Activated CD4-positive, alpha-beta memory T cell treated with anti-CD3 and anti-CD28 coated beads, Interleukin-2, amount 10 ng/mL, durations not matched to agents 7 days and 5 days (primary cell): ENCODE results near the gene NHLRC2. TPM values are rescaled to one million over a fixed set of nuclear protein-coding genes. Genes with fewer than 3 reads are reported as not detected.

Experiments
- CTCF ChIA-PET: fragments of 350-600 bp; sonication (Branson Sonifier 250); formaldehyde crosslinking; loops from one replicate; lab custom pipeline; 2021; ENCODE audit warnings: antibody characterized with exemption, inconsistent platforms; lab: Charles Lee
- POLR2A ChIA-PET: fragments of 350-600 bp; sonication (Branson Sonifier 250); formaldehyde crosslinking; loops from one replicate; lab custom pipeline; 2021; ENCODE audit warnings: antibody characterized with exemption; lab: Charles Lee
- DNase-seq: peaks from one replicate; pipeline ENCODE4 v3.0.0-alpha.2; 2020
- H3K27ac Mint-ChIP-seq: one replicate; pipeline ENCODE4 v1.8.0; 2021; ENCODE audit warnings: mild to moderate bottlenecking, mixed read lengths
- H3K27me3 Mint-ChIP-seq: one replicate; pipeline ENCODE4 v1.8.0; 2021; ENCODE audit warnings: mixed read lengths
- H3K36me3 Mint-ChIP-seq: one replicate; pipeline ENCODE4 v1.8.0; 2021; ENCODE audit warnings: low read depth, mixed read lengths
- H3K4me1 Mint-ChIP-seq: one replicate; pipeline ENCODE4 v1.8.0; 2021; ENCODE audit warnings: mixed read lengths
- H3K4me3 Mint-ChIP-seq: one replicate; pipeline ENCODE4 v1.8.0; 2021; ENCODE audit warnings: mild to moderate bottlenecking, mixed read lengths
- H3K9me3 Mint-ChIP-seq: one replicate; pipeline ENCODE4 v1.8.0; 2021; ENCODE audit warnings: mixed read lengths
- total RNA-seq, 2 experiments: library from RNA; stranded (reverse); gene quantifications; one replicate each; pipeline ENCODE4 v1.2.3, GENCODE V29; 2021

NHLRC2 gene
- total RNA-seq, 2 experiments from 2014 or later = 29.5 to 29.9 TPM

DNA sequence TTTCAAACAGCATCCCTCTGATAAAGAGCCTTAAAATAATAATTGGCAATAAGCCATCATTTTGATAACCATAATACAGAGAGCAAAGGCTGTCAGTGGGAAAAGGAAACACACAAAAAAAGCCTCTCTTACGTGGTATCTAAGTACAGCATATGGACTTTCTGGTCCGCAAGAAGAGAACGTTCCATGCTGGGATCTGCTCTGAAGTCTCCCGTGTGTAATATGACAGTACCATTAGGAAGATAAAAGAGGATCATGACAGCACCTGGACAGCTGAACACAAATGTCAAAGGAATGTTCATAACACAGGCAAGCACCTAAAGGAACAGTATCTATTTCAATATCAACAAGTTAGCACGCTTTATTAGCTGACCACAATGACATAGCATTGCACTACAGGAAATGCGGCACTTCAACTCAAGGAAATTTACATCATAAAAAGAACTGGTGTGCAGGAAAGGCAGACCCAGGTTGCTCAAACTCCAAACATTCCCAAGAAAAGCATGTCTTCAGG lies 10.4 kb upstream of the NHLRC2 start:
- Mint-ChIP-seq H3K4me3 (no peak overlapping the region), H3K4me1 (peaks cover 15% of the 10 kb centered on the region), H3K27me3 (no peaks in the 10 kb centered on the region), H3K36me3 (peaks cover 43% of the 10 kb centered on the region), H3K9me3 (no peaks in the 10 kb centered on the region), H3K27ac (no peak overlapping the region)
- ChIA-PET CTCF (interaction anchor here (1.6 kb wide), 1 partner anchor 258 kb away, joined by 3 read pairs; no protein-coding TSS in a partner anchor), POLR2A (no interaction called here)
- DNase-seq = no peak

- CTCF ChIA-PET = no interaction called here
- Mint-ChIP-seq H3K36me3 (peaks cover 46% of the 10 kb centered on the region), H3K4me1 (peaks cover 27% of the 10 kb centered on the region), H3K4me3 (no peak overlapping the region), H3K9me3 (no peaks in the 10 kb centered on the region), H3K27ac (no peak overlapping the region), H3K27me3 (no peaks in the 10 kb centered on the region)
- no peak for DNase-seq
- POLR2A ChIA-PET = no interaction called here
These were observed 8.4 kb upstream of the NHLRC2 start for GRCh38 chr10:113846036-113846435.

- no peaks in the 10 kb centered on the region for H3K27me3 Mint-ChIP-seq
- no peak overlapping the region for H3K4me3 Mint-ChIP-seq
- CTCF ChIA-PET = interaction anchor here (1.5 kb wide), 1 partner anchor 13 kb away, joined by 3 read pairs; no protein-coding TSS in a partner anchor
- H3K9me3 Mint-ChIP-seq = no peaks in the 10 kb centered on the region
- H3K27ac Mint-ChIP-seq = no peak overlapping the region
- H3K4me1 Mint-ChIP-seq = peaks cover 46% of the 10 kb centered on the region
- H3K36me3 Mint-ChIP-seq = peaks cover 42% of the 10 kb centered on the region
- POLR2A ChIA-PET = interaction anchor here (0.8 to 1.0 kb wide), 4 partner anchors 168 to 973 kb away, joined by 3 read pairs; no protein-coding TSS in a partner anchor
- no peak for DNase-seq
These were observed 5.2 kb upstream of the NHLRC2 start for GRCh38 chr10:113849140-113849803.

GRCh38 chr10:113849946-113850345 lies 4.5 kb upstream of the NHLRC2 start:
- no peak for DNase-seq
- no peaks in the 10 kb centered on the region for H3K27me3 Mint-ChIP-seq
- peaks cover 38% of the 10 kb centered on the region for H3K36me3 Mint-ChIP-seq
- H3K4me1 Mint-ChIP-seq = peaks cover 46% of the 10 kb centered on the region
- CTCF ChIA-PET = interaction anchor here (1.5 kb wide), 1 partner anchor 14 kb away, joined by 3 read pairs; no protein-coding TSS in a partner anchor
- H3K27ac Mint-ChIP-seq = peak overlapping the region; percentile 86
- peak overlapping the region; percentile 56 for H3K4me3 Mint-ChIP-seq
- POLR2A ChIA-PET = interaction anchor here (0.8 to 1.0 kb wide), 4 partner anchors 169 to 972 kb away, joined by 3 read pairs; no protein-coding TSS in a partner anchor
- no peaks in the 10 kb centered on the region for H3K9me3 Mint-ChIP-seq

- H3K36me3 Mint-ChIP-seq = peaks cover 28% of the 10 kb centered on the region
- H3K9me3 Mint-ChIP-seq = no peaks in the 10 kb centered on the region
- ChIA-PET POLR2A (interaction anchor here (1.0 to 1.7 kb wide), 5 partner anchors 9 to 948 kb away, joined by 3 to 6 read pairs (median 4); partner anchors contain the start of gene CCDC186), CTCF (no interaction called here)
- peak overlapping the region; percentile 87 for H3K27ac Mint-ChIP-seq
- DNase-seq = no peak
- peak overlapping the region; percentile 90 for H3K4me3 Mint-ChIP-seq
- H3K4me1 Mint-ChIP-seq = peaks cover 63% of the 10 kb centered on the region
- no peaks in the 10 kb centered on the region for H3K27me3 Mint-ChIP-seq
These were observed 866 bp upstream of the NHLRC2 start for GRCh38 chr10:113853578-113854012.

DNA sequence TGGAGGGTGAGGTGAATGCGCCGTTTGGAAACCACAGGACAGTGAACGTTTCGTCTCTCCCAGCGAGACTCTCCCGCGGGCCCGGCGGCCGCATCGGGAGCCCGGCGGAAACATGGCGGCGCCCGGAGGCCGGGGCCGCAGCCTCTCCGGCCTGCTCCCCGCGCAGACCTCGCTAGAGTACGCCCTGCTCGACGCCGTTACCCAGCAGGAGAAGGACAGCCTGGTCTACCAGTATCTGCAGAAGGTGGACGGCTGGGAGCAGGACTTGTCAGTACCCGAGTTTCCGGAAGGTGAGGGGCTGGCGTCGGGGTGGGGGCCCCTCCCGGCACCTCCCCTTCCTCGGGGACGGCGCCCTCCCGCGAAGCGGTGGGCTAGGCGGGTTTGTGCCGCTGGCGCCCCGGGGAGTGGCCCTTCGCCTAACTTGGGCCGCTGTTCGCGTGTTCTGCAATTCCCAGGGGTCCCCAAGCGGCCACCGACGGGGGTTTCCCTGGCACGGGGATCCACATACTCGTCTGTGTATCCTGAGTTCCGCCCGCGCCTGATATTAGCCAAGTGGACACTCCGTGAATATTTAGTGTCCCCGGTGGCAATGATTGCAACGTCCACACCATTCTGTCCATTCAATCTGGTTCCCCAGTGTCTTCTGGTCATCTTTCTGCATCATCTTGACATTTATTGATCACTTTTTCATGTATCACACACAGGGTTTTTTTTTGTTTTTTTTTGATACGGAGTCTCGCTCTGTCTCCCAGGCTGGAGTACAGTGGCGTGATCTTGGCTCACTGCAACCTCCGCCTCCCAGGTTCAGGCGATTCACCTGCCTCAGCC lies 514 bp downstream of the NHLRC2 start:
- POLR2A ChIA-PET = no interaction called here

GRCh38 chr10:113856563-113856962 lies 2.1 kb downstream of the NHLRC2 start:
- DNase-seq = no peak
- peaks cover 50% of the 10 kb centered on the region for H3K4me1 Mint-ChIP-seq
- ChIA-PET CTCF (interaction anchor here (1.2 kb wide), 1 partner anchor 244 kb away, joined by 3 read pairs; no protein-coding TSS in a partner anchor), POLR2A (no interaction called here)
- H3K27me3 Mint-ChIP-seq = no peaks in the 10 kb centered on the region
- peak overlapping the region; percentile 90 for H3K4me3 Mint-ChIP-seq
- no peak overlapping the region for H3K27ac Mint-ChIP-seq
- no peaks in the 10 kb centered on the region for H3K9me3 Mint-ChIP-seq
- peaks cover 38% of the 10 kb centered on the region for H3K36me3 Mint-ChIP-seq

More for the DNA sequence above, 514 bp downstream of the NHLRC2 start:
- Mint-ChIP-seq H3K27me3 (no peaks in the 10 kb centered on the region), H3K4me1 (peaks cover 56% of the 10 kb centered on the region), H3K36me3 (peaks cover 27% of the 10 kb centered on the region), H3K27ac (peak overlapping the region; percentile 87), H3K4me3 (peak overlapping the region; percentile 90), H3K9me3 (no peaks in the 10 kb centered on the region)
- DNase-seq = no peak
- CTCF ChIA-PET = no interaction called here

GRCh38 chr10:113857210-113857609 lies 2.7 kb downstream of the NHLRC2 start:
- peaks cover 46% of the 10 kb centered on the region for H3K4me1 Mint-ChIP-seq
- no peaks in the 10 kb centered on the region for H3K27me3 Mint-ChIP-seq
- H3K9me3 Mint-ChIP-seq = no peaks in the 10 kb centered on the region
- no peak overlapping the region for H3K4me3 Mint-ChIP-seq
- CTCF ChIA-PET = interaction anchor here (1.2 kb wide), 1 partner anchor 244 kb away, joined by 3 read pairs; no protein-coding TSS in a partner anchor
- peaks cover 40% of the 10 kb centered on the region for H3K36me3 Mint-ChIP-seq
- no peak overlapping the region for H3K27ac Mint-ChIP-seq
- no peak for DNase-seq
- POLR2A ChIA-PET = interaction anchor here (0.8 kb wide), 1 partner anchor 178 kb away, joined by 5 read pairs; the partner anchor contains the start of gene CASP7

DNA sequence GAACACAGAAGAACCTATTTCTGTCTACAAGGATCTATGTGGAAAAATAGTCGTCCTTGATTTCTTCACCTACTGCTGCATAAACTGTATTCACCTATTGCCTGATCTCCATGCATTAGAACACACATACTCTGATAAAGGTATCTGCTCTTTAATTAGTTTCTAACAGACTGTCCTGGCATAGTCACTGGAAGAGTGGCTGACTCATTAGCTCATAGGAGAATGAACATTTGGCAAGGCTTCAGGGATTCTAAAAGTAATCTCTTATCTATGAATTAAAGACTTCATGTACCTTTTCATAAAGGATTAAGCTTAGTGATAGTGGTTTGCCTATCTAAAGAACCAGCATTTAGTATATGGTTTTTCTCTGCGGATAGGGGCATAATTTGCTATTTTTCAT lies 4.1 kb downstream of the NHLRC2 start:
- Mint-ChIP-seq H3K27ac (no peak overlapping the region), H3K4me1 (peaks cover 33% of the 10 kb centered on the region), H3K9me3 (no peaks in the 10 kb centered on the region), H3K27me3 (no peaks in the 10 kb centered on the region), H3K4me3 (no peak overlapping the region), H3K36me3 (peaks cover 49% of the 10 kb centered on the region)
- no peak for DNase-seq
- ChIA-PET CTCF (interaction anchor here (1.0 to 1.1 kb wide), 2 partner anchors 92 to 220 kb away, joined by 3 to 4 read pairs; no protein-coding TSS in a partner anchor), POLR2A (no interaction called here)

DNA sequence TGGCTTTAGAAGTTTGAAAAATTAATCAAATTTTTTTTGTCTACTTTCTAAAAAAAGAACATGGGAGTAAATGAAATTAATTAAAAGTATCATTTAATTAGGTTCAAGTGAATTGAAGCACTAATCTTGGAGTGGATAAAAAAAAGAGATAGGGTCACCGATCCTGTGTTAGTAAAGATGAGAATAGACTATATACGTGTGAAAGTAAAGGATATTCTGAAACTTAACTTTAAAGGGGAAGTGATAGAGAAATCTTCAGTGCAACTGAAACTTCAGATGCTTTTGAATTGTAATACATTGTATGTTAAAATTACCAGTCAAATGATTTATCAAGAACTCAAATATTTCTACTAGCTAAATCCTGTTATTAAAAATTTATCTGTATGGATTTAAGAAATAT lies 4.8 kb downstream of the NHLRC2 start:
- H3K9me3 Mint-ChIP-seq = peaks cover 4% of the 10 kb centered on the region
- POLR2A ChIA-PET = interaction anchor here (0.6 kb wide), 1 partner anchor 13 kb away, joined by 3 read pairs; no protein-coding TSS in a partner anchor

DNA sequence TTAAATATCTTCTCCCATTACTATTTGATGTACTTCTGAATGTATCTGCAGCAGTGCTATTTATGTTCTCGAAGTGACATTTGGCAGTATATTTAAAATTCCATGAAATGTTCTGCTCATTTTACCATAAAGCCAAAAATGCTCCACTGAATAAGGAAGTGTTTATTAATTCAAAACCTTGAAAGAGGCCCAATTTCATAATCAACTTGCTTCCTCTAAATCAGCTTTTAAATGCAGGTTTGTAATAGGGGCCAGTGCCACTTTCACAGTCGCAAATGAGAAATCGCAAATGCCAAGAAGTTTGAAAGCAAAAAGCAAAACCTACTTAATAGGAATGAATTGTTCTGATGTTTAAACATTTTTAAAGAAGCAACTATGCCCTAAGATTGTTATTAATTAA lies 11.4 kb downstream of the NHLRC2 start:
- Mint-ChIP-seq H3K27me3 (no peaks in the 10 kb centered on the region), H3K4me1 (peaks cover 9% of the 10 kb centered on the region), H3K4me3 (no peak overlapping the region), H3K9me3 (peaks cover 4% of the 10 kb centered on the region), H3K27ac (no peak overlapping the region), H3K36me3 (peaks cover 55% of the 10 kb centered on the region)
- CTCF ChIA-PET = no interaction called here
- no peak for DNase-seq
- POLR2A ChIA-PET = no interaction called here

More for the DNA sequence above, 4.8 kb downstream of the NHLRC2 start:
- H3K4me1 Mint-ChIP-seq = peaks cover 30% of the 10 kb centered on the region
- DNase-seq = no peak
- CTCF ChIA-PET = no interaction called here
- H3K4me3 Mint-ChIP-seq = no peak overlapping the region
- no peak overlapping the region for H3K27ac Mint-ChIP-seq
- H3K36me3 Mint-ChIP-seq = peaks cover 54% of the 10 kb centered on the region
- no peaks in the 10 kb centered on the region for H3K27me3 Mint-ChIP-seq

GRCh38 chr10:113866551-113867394 lies 12.3 kb downstream of the NHLRC2 start:
- peaks cover 9% of the 10 kb centered on the region for H3K4me1 Mint-ChIP-seq
- no peak overlapping the region for H3K4me3 Mint-ChIP-seq
- CTCF ChIA-PET = no interaction called here
- POLR2A ChIA-PET = no interaction called here
- no peak overlapping the region for H3K27ac Mint-ChIP-seq
- H3K9me3 Mint-ChIP-seq = peaks cover 4% of the 10 kb centered on the region
- no peak for DNase-seq
- H3K27me3 Mint-ChIP-seq = no peaks in the 10 kb centered on the region
- peaks cover 50% of the 10 kb centered on the region for H3K36me3 Mint-ChIP-seq
